Activated CD8-positive, alpha-beta memory T cell treated with anti-CD3 and anti-CD28 coated beads, Interleukin-2, amount 50 U/mL, for 1 hour (primary cell): Measurements from ENCODE around the gene PKP3.
"Not testable (repeated sequence)": the region's sequence is repeated elsewhere in the genome, so short reads cannot be mapped to it uniquely, and the experiment has no call there.

Source experiments
- DNase-seq: peaks from one replicate; pipeline ENCODE4 v3.0.0-alpha.2; 2020; ENCODE audit errors: extremely low read depth

Gene PKP3

GRCh38 chr11:377174-377865 lies 16.7 kb upstream of the PKP3 start:
- DNase-seq, result no peak

GRCh38 chr11:377883-378500 lies 16.0 kb upstream of the PKP3 start:
- DNase-seq, result no peak

- DNase-seq, result no peak
Measured at GRCh38 chr11:379205-380094, 14.6 kb upstream of the PKP3 start.

GRCh38 chr11:380095-380480 lies 13.9 kb upstream of the PKP3 start:
- no peak for DNase-seq

DNA sequence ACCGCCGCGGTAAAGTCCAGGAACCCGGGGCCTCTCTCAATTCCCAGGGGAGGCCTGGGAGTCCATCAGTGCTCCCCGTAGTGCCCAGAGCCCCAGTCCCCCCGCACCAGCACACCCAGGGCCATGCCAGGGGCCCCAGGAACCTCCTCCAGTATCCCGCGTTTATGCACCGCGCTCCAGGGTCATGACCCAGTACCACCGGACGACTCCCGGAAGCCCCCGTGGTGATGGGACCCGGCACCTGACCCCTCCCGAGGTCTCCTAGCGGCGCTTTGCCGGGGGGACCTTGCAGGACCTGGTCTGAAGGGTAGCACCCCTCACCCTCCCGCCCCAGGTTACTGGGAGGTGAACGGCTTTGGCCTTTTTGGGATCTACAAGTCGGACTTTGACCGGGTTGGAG lies 13.5 kb upstream of the PKP3 start:
- no peak for DNase-seq

DNA sequence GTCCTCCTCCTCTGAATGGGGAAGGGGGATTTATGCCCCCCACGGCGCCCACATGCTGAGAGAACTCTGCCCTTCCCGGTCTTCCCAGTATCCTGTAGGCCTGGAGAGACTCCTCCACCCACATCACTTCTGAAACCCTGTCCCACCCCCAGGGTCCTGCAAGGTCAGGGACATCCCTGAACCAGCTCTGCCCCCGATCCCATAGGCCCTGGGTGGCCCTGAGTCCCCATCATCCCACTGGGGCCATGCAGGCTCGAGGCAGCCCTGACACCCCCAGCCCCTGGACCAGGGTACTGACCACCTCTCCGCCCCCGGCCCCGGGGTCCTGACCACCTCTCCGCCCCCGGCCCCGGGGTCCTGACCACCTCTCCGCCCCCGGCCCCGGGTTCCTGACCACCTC lies 13.0 kb upstream of the PKP3 start:
- DNase-seq, result no peak

- no peak for DNase-seq
Measured at GRCh38 chr11:381501-382072, 12.4 kb upstream of the PKP3 start.

DNA sequence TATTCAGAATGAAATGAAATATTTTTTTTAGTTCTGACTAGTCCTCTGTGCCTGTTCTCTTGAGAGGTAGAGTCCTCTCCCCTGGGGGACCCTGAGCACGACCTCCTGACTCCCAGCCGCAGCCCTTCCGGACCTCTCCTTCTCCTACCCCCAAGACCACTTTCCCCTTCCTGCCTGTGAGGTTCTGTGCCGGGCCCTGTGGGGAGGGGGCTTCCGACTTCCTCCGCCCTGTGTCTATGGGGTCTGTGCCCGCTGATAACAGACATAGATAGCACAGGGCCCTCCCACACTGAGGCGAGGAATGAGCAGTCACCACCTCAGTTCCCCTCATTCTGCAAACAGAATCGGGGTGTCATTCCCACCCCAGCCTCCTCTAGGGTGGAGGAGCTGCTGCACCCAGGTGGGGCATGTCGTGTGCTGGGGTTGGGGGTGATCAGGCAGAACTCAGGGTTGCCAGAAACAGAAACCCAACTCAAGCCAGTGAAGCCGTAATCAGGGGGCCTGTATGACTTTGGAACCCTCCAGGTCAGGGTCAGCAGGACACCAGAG lies 11.9 kb upstream of the PKP3 start:
- no peak for DNase-seq

GRCh38 chr11:383431-383830 lies 10.6 kb upstream of the PKP3 start:
- no peak for DNase-seq

DNA sequence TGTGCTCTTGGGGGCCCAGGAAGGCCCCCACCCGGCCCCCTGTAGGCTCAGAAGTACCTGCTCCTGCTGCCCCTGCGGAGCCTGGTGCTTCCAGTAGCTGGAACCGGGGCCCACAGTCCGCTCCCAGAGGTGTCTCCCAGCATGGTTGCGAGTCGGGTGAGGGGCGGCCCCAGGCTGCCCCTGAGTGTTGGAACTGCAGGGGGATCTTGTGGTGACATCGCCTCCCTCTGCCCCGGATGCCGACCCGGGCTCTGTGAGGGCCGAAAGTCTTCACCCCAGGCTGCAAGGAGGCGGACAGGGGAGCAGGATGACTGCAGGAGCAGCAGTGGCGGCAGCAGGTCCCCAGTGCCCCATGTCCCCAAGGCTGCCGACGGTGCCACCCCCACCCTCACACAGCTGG lies 9.5 kb upstream of the PKP3 start:
- DNase-seq, result no peak

DNA sequence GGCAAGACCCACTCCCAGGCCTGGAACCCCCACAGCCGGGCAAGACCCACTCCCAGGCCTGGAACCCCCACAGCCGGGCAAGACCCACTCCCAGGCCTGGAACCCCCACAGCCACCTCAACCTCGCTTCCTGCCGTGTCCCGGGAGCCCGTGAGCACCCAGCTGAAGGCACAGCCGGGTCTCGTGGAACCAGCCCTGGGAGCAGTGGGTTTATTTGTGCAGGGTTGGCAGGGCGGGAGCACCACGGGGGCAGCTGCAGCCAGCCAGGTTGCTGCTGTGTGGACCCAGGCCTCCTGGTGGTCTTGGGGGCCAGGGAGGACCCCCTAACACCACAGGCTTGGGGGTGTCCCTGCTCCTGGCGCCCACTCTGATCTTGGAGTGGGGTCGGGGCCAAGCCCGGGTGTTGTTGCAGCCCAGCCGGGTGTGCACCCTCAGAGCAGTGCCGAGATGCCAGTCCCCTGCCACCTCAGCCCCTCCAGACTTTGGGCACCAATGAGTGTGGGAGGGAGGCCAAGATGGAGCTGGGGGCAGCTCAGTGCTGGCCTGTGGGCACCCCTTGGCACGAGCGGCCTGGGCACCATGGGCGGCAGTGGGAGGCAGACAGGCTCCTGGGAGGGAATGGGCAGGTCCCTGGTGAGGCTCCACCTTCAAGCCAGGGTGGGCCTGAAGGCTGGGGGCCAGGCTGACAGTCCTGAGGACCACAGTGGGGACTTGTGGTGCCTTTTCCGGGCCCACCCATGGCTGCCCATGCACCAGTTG lies 8.2 kb upstream of the PKP3 start:
- DNase-seq, result no peak

DNA sequence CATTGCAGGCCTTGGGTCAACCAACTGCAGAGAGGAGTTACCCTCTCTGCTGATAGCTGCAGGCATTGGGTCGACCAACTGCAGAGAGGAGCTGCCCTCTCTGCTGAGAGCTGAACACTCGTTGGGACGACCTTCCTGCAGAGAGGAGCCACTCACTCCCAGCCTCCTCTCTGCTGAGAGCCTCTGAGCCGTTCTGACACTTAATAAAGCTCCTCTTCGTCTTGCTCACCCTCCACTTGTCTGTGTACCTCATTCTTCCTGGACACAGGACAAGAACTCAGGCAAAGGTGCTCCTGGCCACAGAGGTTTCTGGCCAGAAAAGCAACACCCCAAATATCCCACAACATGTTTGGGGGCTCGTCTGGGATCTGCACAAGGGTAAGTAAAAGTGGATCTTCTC lies 7.5 kb upstream of the PKP3 start:
- DNase-seq, result no peak

DNA sequence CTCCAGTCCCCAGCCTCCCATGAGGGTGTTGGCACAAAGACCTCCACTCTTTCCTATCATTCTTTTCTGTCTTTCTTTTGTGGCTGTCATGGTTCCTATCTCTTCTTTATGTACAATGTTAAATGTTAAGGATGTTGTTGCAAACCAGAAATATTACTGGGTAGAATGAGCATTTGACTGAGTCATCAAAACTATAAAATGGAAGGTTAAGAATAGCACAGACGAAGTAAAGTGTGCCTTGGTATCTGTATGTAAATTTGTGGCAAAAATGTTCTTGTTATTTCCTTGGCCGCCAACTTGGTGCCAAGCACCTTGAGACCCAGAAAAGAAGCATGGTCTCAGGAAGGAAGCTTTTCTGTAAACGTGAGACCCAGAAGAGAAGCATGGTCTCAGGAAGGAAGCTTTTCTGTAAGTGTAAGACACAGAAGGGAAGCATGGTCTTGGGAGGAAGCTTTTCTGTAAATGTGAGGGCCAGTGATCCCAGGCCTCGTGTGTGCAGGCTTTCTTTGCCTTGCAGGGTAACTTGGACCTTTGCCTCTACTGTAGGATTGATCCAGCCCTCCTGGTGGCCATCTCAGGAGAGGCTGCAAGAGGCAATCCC lies 6.7 kb upstream of the PKP3 start:
- no peak for DNase-seq

DNA sequence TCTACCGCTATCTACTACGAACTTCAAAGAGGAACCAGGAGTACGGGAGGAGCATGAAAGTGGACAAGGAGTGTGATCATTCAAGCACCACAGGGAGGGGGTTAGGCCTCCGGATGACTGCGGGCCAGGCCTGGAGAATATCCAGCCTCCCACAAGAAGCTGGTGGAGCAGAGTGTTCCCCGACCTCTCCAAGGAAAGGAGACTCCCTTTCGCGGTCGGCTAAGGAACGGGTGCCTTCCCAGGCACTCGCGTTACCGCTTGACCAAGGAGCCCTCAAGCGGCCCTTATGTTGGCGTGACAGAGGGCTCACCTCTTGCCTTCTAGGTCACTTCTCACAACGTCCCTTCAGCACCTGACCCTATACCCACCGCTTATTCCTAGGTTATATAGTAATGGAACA lies 4.6 kb upstream of the PKP3 start:
- DNase-seq, result not testable (repeated sequence)

DNA sequence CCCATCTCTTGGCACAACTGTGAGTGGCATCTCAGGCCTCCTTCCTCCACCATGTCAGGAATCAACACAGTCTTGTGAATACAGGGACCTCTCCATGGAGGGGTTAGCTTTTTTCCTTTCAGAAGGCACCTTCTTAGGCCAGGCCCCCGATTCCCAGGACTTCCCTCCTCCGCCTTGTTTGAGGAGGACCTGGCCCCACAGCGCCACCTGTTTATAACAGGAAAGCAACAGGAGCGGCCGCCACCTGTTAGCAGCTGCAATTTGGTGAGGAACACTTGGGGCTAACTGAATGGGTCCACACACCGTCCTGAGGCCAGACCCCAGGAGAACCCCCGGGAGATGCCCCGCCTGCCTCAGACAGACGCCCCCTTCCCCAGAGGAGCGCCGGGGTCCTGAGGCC lies 3.8 kb upstream of the PKP3 start:
- no peak for DNase-seq

DNA sequence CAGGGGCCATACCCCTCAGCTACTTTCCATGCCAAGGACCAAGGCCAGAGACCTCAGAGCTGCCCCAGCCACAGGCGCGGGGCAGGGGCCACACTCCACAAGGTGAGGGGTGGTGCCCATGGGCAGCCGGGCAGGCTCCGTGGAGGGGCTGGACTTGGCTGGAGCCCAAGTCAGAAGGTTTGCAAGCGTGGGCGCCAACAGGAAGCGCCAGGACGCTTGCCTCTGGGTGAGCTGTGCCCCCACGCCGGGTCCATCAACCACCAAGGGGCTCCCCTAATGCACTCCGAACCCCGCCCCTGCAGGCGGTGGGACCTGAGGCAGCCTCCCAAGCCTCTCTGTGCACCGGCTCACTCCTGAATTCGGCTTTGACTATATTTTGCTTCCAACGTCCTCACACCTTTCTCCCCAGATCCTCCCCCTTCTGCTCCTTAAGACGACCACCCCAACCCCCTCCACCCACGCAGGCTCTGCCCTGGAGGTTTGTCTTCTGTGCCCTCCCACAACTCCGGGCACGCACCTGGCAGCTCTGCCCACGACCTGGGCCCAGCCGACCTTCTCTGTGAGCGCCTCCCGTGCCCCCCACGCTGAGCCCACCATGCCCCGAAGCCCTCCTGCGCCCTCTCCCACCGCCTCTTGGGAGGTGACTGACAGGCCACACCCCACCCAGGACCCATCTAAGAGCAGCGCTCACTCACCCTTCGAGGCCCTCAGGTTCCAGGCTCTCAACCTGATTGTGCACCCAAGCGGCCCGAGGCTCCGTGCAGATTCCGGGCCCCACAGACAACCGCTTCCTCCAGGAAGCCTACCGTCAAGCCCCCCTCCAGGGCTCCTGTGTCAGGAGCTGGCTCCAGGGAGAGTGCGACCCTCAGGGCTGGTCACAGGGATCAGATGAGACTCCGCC lies 2.6 kb upstream of the PKP3 start:
- no peak for DNase-seq

- no peak for DNase-seq
Measured at GRCh38 chr11:392102-392777, 1.8 kb upstream of the PKP3 start.

- DNase-seq, result no peak
Measured at GRCh38 chr11:393219-394033, 583 bp upstream of the PKP3 start.
